ENCODE measurements around the gene BANF2.

BANF2 gene

GRCh38 chr20:17664025-17664633 is 35.6 kb upstream of the BANF2 start:
- no peak for DNase-seq

DNA sequence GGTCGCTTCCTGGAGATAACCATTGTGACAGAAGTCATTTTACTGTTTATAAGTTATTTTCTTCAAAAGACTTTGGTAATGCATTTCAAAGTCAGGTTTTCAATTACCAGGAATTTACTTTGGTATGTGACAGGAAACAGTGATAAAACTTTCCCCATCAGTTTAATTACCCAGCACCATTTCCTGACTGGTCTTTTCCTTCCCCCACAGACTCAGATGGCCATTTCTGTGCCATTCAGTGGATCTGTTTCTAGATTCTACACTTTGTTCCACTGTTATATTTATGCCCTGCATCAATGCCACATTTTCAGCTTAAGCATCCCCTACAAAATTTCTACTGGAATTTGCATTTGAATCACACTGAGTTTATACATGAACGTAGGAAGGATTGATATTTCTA is 34.0 kb upstream of the BANF2 start:
- DNase-seq = no peak

- DNase-seq = no peak
These were observed 33.3 kb upstream of the BANF2 start for GRCh38 chr20:17666481-17666880.

DNA sequence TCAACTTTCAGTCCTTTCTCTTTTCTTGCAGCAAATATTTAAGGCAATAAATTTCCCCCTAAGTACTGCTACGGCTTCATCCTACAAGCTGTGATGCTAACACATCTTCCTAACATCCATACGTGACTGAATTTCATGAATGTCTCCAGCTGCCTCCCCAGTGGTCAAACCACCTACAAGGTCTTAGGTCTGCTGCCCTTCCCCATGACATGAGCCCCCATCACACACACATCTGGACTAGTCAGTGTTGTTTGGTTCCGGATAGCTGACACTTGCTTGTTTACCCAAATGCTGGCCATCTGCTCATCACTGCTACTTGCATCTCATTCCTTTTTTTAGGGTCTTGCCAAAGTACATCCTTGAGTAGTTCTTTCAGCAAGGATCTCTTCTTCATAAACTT is 32.3 kb upstream of the BANF2 start:
- DNase-seq = no peak

GRCh38 chr20:17668432-17668831 is 31.3 kb upstream of the BANF2 start:
- DNase-seq = no peak

GRCh38 chr20:17669306-17669931 is 30.3 kb upstream of the BANF2 start:
- DNase-seq = no peak

GRCh38 chr20:17671011-17671410 is 28.8 kb upstream of the BANF2 start:
- no peak for DNase-seq

GRCh38 chr20:17671565-17671964 is 28.2 kb upstream of the BANF2 start:
- DNase-seq = no peak

GRCh38 chr20:17673084-17673483 is 26.7 kb upstream of the BANF2 start:
- DNase-seq = no peak

DNA sequence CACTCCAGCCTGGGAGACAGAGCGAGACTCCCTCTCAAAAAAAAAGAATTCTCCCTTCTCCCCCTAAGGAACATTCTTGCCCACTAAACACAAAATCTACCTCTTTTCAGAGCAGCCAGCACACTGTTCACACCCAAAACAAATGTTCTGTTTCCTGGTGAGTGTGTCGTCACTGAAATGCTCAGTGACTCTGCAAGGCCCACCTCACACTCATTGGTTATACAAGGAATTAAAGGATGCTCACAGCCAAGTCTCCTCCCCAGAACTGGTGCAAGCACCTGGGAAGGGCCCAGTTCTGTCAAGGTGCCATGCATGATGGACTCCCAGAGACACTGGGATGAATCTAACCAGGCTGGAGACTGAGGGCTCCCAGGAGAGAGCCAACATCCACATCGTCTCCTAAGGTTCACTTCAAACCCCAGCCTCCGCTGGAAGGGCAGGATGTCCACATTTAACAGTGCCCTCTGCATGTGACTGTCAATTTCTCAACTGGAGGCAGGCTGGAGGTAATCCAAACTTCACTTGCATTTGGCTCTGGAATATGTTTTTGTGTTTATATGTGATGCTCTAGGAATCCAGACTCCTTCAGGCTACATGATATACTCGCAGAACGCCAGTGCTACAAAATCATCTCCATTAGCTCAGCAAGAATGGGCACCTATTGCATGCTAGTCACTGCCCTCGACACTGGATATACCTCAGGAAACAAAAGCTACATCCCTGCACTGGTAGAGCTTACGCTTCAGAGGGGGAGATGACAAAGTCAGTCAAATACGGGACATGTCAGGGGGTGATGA is 24.8 kb upstream of the BANF2 start:
- DNase-seq = no peak

GRCh38 chr20:17675519-17676377 is 24.0 kb upstream of the BANF2 start:
- no peak for DNase-seq

DNA sequence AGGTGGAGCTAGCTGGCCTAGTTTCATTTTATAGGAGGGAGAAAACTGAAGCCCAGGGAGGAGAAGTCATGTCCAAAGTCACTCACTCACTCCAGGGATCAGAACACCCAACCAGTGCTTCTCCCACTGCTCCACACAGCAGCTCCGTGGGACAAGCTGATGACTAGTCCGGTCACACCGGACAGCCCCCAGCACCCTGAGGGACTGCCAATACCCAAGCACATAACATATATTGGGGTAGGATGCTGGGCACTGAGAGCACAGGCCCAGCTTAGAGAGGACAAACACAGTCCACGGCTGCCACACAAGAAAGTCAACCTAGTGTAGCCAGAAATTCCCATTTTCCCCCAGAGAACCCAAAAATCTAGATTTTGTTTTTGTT is 23.4 kb upstream of the BANF2 start:
- no peak for DNase-seq

GRCh38 chr20:17676942-17677341 is 22.8 kb upstream of the BANF2 start:
- DNase-seq = no peak

- no peak for DNase-seq
These were observed 21.5 kb upstream of the BANF2 start for GRCh38 chr20:17678295-17678694.

DNA sequence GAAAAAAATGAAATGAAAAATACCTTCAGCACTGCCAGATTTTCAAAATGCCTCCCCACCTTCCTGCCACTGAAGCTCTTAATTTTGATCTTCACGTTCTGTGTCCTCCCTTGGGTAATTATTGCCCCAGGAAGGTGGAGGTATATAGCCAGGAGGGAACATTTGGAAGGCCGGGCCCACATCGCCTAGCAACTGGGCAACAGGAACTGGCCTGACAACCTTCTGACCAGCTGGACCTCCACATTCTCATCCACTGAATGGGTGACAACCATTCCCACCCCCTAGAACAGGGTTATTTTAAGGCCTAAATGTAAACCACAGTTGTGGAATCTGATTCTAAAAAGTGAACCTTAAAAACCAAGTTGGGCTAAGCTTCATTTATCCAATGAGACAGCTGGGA is 20.9 kb upstream of the BANF2 start:
- DNase-seq = no peak

GRCh38 chr20:17679941-17680835 is 19.6 kb upstream of the BANF2 start:
- no peak for DNase-seq

DNA sequence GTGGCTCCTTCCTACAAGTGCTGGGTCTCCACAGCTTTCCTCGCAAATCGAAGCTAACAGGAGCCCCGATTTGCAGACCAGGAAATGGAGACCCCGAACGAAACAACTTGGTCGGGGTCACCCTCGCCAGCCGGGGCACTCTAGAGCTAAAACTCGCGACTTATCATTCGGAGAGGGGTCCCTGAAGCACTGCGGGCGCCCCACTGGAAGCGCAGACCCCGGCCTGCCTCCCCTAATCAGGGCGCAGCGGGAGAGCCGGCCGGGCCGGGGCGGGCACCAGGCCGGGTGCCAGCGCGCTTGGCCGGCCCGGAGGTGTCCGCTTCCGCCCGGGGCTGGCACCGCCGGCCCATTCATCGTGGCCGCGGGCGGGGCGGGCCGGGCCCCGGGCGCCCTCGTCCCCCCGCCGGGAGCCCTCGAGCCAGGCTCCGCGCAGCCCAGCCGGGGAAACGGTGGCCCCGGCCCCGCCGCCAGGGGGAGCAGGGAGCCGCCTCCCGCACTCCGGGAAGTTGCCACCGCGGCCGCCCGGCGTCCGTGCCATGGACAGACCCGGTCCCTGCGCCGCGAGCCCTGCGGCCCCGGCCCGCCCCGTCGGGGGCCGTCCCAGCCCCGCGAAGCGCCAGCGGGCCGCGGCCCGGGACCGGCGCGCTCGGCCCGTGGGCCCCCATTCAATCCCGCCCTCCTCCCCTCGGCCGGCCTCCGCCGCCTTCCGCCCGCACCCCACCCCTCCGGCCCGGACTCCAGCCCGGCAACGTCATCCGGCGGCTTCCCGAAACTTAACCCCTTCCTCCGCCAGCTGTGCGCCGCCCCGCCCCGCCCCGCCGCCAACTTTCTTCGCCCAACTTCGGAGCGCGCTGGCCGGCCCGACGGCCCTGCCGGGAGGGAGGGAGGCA is 18.7 kb upstream of the BANF2 start:
- no peak for DNase-seq

DNA sequence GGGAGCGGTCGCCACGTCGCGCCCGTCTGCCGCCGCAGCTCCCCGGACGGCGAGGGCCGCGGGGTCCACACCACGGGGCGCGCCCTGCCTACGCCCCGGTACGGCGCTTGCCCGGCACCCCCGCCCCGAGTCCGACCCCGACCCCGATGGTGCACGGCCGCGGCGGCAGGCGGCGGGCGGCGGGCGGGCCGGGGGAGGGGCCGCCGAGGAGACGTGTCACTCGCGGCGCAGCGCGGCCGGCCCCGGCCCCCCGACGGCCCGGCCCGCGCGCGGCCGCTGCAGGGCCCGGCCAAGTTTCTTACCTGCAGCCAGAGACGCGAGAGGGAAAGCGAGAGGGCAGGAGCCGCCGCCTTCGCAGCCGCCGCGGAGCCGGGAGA is 18.1 kb upstream of the BANF2 start:
- no peak for DNase-seq

GRCh38 chr20:17682103-17682888 is 17.5 kb upstream of the BANF2 start, which contains the start of gene RRBP1:
TSS of gene RRBP1 (minus strand) at chr20:17682242. CDS start at chr20:17660507, 21,735 bp downstream.
- DNase-seq = peak; percentile 82 to 98

DNA sequence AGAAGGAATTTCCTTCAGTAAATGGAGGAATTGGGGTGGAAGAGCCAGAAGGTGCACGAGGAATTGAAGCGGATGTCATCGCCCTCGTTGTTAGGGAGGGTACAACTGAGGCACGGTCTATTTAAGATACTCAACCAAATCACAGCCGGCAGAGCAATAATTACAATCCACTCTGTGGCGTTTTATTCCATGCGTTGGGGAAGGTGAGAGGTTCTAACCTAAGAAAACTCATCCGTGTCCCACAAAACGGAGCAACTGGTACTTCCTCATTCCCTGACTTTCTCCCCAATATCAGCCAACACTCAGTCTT is 16.9 kb upstream of the BANF2 start:
- no peak for DNase-seq

Data from cerebellar nuclear complex (tissue), 1 donor.